Limb (tissue), 2 donors: ENCODE data around the gene KANSL3.
"Not testable (repeated sequence)": the region's sequence is repeated elsewhere in the genome, so short reads cannot be mapped to it uniquely, and the experiment has no call there.

Experiments used
- DNase-seq, 2 donors: peaks; one replicate each; pipeline ENCODE4 v3.0.0-alpha.2; 2016; ENCODE audit errors: extremely low spot score in 2 of 2

The KANSL3 gene

DNA sequence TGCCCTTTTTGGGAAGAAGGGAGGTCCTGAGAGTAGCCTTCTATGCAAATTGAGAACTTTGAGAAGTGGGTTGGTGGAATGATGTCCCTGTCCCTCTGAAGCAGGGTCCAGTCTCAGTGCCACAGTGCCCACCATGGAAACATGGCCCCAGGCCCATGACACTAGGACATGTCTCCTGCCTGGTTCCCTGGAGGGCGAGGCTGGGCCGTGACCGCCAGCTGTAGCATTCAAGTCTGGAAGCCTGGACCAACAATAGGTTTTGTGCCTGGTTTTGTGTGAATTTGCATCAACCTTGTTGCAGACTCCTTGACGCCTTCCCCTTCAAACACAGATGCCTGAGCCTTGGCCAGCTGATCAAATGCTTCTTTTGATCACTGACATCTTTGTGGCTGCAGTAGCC, 74.1 kb downstream of the KANSL3 start:
- no peak for DNase-seq

- no peak for DNase-seq
These were observed 79.6 kb downstream of the KANSL3 start for GRCh38 chr2:96558485-96558884.

- no peak for DNase-seq
These were observed 80.1 kb downstream of the KANSL3 start for GRCh38 chr2:96558061-96558460.

- not testable (repeated sequence) for DNase-seq
These were observed 80.7 kb downstream of the KANSL3 start for GRCh38 chr2:96557421-96557820.

GRCh38 chr2:96556441-96557330, 81.4 kb downstream of the KANSL3 start:
- no peak for DNase-seq

GRCh38 chr2:96555146-96555610, 82.9 kb downstream of the KANSL3 start:
- DNase-seq, result no peak

DNA sequence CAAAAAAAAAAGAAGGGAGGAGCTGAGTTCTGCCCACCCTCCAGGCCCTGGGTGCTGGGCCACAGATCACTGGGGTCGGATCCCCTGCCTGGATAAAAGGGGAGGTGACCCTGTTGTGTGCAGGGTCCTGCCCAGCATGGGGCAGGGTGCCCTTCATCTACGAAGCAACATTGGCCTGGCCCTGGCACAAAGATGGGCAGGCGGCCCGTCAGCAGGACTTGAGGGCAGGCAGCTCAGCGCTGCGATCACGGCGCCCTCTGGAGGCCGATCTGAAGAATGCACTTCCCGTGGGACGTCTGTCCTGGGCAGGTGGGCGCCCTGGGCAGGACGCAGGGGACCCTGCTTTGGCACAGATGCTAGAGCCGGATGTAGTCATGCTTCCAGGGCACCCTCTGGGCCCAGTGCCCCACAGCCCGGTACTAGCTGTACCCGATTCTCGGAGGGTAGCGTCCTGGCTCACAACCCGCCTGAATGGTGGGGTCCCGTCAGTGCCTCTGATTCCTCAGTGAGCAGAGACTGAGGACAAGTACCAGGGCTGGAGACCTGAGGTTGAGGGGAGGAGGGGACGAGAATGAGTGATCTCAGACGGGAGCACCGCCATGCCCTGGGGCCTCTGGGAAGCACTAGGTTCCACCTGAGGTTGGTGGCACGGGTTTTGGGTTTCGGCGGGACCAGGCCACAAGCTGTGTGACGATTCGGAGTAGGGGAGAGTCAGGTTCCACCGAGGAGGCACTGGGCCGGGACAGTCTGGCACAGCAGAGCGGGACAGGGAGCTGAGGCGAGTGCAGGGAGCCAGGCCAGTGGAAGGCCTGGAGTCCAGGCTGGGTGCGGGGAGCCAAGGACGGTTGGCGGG, 83.6 kb downstream of the KANSL3 start:
- peak; percentile 40 to 68 for DNase-seq

DNA sequence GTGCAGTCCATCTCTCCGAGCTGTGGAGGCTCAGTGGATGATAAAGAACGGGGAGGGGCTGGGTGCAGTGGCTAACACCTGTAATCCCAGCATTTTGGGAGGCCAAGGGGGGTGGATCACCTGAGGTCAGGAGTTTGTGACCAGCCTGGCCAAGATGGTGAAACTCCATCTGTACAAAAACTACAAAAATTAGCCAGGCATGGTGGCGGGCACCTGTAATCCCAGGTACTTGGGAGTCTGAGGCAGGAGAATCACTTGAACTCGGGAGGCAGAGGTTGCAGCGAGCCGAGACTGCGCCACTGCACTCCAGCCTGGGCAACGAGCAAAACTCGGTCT, 84.2 kb downstream of the KANSL3 start:
- DNase-seq, result not testable (repeated sequence)

GRCh38 chr2:96553176-96553956, 84.7 kb downstream of the KANSL3 start:
- DNase-seq, result no peak

GRCh38 chr2:96552315-96553175, 85.6 kb downstream of the KANSL3 start:
- no peak for DNase-seq

DNA sequence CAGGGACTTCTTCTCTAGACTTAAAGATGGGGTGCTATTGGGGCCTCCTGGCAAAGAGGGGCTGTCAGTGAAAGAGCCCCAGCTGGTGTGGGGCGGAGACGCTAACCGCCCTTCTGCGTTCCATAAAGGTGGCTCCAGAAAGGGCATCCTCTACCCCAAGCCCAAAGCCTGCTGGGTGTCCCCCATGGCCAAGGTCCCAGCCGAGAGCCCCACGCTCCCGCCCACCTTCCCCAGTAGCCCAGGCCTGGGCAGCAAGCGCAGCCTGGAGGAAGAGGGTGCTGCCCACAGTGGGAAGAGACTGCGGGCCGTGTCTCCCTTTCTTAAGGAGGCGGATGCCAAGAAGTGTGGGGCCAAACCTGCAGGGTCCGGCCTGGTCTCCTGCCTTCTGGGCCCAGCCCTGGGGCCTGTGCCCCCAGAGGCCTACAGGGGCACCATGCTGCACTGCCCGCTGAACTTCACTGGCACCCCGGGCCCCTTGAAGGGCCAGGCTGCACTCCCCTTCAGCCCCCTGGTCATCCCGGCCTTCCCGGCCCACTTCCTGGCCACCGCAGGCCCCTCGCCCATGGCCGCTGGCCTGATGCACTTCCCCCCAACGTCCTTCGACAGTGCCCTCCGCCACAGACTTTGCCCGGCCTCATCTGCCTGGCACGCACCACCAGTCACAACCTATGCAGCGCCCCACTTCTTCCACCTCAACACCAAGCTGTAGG, 86.4 kb downstream of the KANSL3 start:
- DNase-seq, result no peak

GRCh38 chr2:96550787-96551604, 87.1 kb downstream of the KANSL3 start:
- DNase-seq, result no peak

GRCh38 chr2:96549967-96550786, 87.9 kb downstream of the KANSL3 start:
- no peak for DNase-seq

DNA sequence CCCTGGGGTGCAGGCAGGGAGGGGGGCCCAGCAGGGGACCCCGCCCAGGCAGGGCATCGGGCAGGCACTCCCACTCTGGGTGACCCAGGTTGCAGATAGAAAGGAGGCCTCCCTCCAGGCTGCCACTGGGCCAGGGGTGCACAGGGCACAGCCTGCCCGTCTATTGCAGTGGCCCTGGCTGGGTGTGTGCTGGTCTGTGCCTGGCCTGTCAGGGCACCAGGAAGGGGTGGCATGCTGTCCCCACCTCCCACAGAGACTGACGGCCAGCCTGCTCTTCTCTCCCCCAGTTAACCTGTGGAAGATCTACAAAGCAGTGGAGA, 88.7 kb downstream of the KANSL3 start:
- no peak for DNase-seq

GRCh38 chr2:96548558-96549465, 89.3 kb downstream of the KANSL3 start:
- DNase-seq, result no peak

DNA sequence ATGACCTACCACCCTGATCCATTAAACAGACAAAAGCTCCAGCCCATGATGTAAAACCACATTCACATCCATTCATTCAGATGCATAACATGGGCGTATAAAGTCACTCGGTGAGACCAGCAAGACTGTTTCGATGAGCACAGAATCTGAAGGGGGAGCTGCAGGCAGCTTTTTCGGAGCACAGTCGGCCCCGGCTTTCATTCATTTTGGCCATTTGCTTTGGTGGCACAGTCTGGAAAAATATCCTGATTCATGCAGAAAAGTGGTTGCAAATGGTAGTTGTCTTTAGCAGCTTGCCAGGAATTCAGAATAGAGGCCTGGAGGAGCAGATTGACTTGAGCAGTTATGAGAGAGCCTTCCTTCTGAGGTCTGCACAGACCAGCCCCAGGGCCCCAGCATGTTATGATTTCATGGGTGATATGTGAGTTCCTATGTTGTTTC, 90.4 kb downstream of the KANSL3 start:
- DNase-seq, result peak in 1 of 2 donors; percentile 27

DNA sequence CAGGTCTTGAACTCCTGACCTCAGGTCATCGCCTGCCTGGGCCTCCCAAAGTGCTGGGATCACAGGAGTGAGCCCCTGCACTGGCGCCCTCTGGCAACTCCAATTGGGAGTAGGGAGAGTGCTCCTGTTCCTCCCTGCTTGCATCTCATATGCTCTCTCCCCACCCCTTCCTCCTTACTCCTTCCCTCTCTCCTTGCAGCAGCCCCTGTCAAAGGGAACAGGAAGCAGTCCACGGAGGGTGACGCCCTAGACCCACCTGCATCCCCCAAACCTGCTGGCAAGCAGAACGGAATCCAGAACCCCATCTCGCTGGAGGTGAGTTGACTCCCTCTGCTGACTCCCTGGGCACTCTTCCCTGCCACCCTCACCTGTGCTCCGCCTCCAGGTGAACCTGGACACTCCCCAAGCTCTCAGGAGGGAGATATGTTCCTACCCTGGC, 90.9 kb downstream of the KANSL3 start:
- DNase-seq, result no peak
